ENCODE results near the gene ERCC6L2. TPM values are rescaled to one million over a fixed set of nuclear protein-coding genes. Genes with fewer than 3 reads are reported as not detected.

ERCC6L2 gene
- total RNA-seq, 1 experiment from 2014 or later, result 39.2 TPM

DNA sequence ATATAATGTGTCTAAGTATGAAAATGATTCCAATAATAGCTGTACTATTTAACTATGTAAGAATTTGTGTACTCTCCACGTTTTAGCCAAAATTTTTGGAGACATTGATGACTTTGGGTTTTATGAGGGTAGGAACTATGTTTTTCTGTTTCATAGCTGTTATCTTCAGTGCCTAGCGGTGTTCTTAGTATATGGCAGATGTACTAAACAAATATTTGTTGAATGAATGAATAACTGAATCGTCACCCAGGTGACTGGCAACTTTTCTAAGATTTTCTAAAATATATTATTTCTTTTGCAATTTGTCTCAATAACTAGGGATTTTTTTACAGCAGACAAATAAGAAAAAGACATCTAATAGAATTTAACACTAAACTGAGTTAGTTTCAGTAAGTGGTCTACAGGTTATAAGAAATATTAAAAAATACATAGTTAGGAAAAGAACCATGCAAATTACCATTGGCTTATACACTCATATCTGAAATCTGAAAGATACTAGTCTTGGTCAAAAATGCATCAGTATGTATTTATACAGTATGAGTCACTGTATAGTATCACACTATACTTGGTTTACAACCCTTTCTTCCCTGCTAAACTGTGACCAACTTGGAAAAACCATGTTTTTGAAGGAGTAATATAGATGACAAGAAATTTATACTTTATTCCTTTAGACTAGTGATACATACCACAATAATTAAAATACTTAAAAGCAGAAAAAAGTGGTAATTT, 10.5 kb upstream of the ERCC6L2 start:
- Histone ChIP-seq H3K27me3 (ENCODE audit: insufficient read depth, low read length) (no peaks in the 10 kb centered on the region), H3K79me2 (ENCODE audit: insufficient read depth, low read length) (no peaks in the 10 kb centered on the region), H4K20me1 (ENCODE audit: insufficient read depth) (no peaks in the 10 kb centered on the region), H3K27ac (ENCODE audit: low read depth, low read length) (no peak overlapping the region), H3K4me2 (ENCODE audit: low read length) (no peak overlapping the region), H3K9ac (ENCODE audit: low read length) (no peak overlapping the region), H3K4me3 (replicated peaks in 1 of 2; ENCODE audit: low read depth in 1 of 2, low read length in 2 of 2) (no peak overlapping the region), H3K9me2 (ENCODE audit: insufficient read depth) (no peaks in the 10 kb centered on the region), H2AFZ (ENCODE audit: low read depth, low read length, poor library complexity, severe bottlenecking) (no peak overlapping the region), H3K36me3 (ENCODE audit: control insufficient read depth in 1 of 2, insufficient read depth in 2 of 2, low read length in 2 of 2) (no peaks in the 10 kb centered on the region), H3K9me3 (ENCODE audit: control insufficient read depth in 1 of 2, insufficient read depth in 1 of 2, low read depth in 1 of 2, low read length in 2 of 2) (no peaks in the 10 kb centered on the region; a peak in 1 of 4 replicates), H3K4me1 (ENCODE audit: control insufficient read depth in 1 of 2, insufficient read depth in 2 of 2, low read length in 2 of 2) (no peaks in the 10 kb centered on the region)
- POLR2A ChIA-PET, result no interaction called here
- no TSS peak for BruUV-seq (replicated peaks)
- ATAC-seq, result no peak
- no peak for TF ChIP-seq POLR2AphosphoS5 (IDR thresholded peaks at IDR 0.05; ENCODE audit: low read depth, low read length)
- no peak for TF ChIP-seq EGR1 (IDR thresholded peaks at IDR 0.05; ENCODE audit: low read depth)
- no peak for TF ChIP-seq YY1 (IDR thresholded peaks at IDR 0.05; ENCODE audit: extremely low read depth, insufficient replicate concordance, low read depth, low read length)
- no peak for TF ChIP-seq ZFX (IDR thresholded peaks at IDR 0.05)
- TF ChIP-seq, protein P1, sequence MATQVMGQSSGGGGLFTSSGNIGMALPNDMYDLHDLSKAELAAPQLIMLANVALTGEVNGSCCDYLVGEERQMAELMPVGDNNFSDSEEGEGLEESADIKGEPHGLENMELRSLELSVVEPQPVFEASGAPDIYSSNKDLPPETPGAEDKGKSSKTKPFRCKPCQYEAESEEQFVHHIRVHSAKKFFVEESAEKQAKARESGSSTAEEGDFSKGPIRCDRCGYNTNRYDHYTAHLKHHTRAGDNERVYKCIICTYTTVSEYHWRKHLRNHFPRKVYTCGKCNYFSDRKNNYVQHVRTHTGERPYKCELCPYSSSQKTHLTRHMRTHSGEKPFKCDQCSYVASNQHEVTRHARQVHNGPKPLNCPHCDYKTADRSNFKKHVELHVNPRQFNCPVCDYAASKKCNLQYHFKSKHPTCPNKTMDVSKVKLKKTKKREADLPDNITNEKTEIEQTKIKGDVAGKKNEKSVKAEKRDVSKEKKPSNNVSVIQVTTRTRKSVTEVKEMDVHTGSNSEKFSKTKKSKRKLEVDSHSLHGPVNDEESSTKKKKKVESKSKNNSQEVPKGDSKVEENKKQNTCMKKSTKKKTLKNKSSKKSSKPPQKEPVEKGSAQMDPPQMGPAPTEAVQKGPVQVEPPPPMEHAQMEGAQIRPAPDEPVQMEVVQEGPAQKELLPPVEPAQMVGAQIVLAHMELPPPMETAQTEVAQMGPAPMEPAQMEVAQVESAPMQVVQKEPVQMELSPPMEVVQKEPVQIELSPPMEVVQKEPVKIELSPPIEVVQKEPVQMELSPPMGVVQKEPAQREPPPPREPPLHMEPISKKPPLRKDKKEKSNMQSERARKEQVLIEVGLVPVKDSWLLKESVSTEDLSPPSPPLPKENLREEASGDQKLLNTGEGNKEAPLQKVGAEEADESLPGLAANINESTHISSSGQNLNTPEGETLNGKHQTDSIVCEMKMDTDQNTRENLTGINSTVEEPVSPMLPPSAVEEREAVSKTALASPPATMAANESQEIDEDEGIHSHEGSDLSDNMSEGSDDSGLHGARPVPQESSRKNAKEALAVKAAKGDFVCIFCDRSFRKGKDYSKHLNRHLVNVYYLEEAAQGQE (IDR thresholded peaks at IDR 0.05; ENCODE audit: low read depth), result no peak
- TF ChIP-seq, protein P2, sequence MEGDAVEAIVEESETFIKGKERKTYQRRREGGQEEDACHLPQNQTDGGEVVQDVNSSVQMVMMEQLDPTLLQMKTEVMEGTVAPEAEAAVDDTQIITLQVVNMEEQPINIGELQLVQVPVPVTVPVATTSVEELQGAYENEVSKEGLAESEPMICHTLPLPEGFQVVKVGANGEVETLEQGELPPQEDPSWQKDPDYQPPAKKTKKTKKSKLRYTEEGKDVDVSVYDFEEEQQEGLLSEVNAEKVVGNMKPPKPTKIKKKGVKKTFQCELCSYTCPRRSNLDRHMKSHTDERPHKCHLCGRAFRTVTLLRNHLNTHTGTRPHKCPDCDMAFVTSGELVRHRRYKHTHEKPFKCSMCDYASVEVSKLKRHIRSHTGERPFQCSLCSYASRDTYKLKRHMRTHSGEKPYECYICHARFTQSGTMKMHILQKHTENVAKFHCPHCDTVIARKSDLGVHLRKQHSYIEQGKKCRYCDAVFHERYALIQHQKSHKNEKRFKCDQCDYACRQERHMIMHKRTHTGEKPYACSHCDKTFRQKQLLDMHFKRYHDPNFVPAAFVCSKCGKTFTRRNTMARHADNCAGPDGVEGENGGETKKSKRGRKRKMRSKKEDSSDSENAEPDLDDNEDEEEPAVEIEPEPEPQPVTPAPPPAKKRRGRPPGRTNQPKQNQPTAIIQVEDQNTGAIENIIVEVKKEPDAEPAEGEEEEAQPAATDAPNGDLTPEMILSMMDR (IDR thresholded peaks at IDR 0.05 in 2 of 3, conservative IDR thresholded peaks at IDR 0.05 in 1 of 3; ENCODE audit: borderline replicate concordance in 1 of 3, insufficient read depth in 1 of 3, low read depth in 2 of 3, low read length in 2 of 3), result no peak
- no peak for TF ChIP-seq EZH2 (IDR thresholded peaks at IDR 0.05)
- no peak for TF ChIP-seq SP1 (IDR thresholded peaks at IDR 0.05; ENCODE audit: low read depth)
- TF ChIP-seq, protein P3, sequence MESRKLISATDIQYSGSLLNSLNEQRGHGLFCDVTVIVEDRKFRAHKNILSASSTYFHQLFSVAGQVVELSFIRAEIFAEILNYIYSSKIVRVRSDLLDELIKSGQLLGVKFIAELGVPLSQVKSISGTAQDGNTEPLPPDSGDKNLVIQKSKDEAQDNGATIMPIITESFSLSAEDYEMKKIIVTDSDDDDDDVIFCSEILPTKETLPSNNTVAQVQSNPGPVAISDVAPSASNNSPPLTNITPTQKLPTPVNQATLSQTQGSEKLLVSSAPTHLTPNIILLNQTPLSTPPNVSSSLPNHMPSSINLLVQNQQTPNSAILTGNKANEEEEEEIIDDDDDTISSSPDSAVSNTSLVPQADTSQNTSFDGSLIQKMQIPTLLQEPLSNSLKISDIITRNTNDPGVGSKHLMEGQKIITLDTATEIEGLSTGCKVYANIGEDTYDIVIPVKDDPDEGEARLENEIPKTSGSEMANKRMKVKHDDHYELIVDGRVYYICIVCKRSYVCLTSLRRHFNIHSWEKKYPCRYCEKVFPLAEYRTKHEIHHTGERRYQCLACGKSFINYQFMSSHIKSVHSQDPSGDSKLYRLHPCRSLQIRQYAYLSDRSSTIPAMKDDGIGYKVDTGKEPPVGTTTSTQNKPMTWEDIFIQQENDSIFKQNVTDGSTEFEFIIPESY (IDR thresholded peaks at IDR 0.05; ENCODE audit: extremely low read depth, insufficient replicate concordance, low read length), result no peak
- TF ChIP-seq CBX3 (IDR thresholded peaks at IDR 0.05; ENCODE audit: low read depth), result no peak
- TF ChIP-seq, protein P4, sequence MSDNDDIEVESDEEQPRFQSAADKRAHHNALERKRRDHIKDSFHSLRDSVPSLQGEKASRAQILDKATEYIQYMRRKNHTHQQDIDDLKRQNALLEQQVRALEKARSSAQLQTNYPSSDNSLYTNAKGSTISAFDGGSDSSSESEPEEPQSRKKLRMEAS (IDR thresholded peaks at IDR 0.05), result no peak
- TF ChIP-seq RAD21 (IDR thresholded peaks at IDR 0.05; ENCODE audit: low read depth), result no peak
- no peak for TF ChIP-seq SRF (IDR thresholded peaks at IDR 0.05; ENCODE audit: low read depth)
- no peak for TF ChIP-seq EZH2phosphoT487 (IDR thresholded peaks at IDR 0.05; ENCODE audit: borderline replicate concordance)
- TF ChIP-seq TCF7L2 (IDR thresholded peaks at IDR 0.05; ENCODE audit: borderline replicate concordance, extremely low read depth, insufficient read depth, insufficient read length), result no peak
- TF ChIP-seq, protein P5, sequence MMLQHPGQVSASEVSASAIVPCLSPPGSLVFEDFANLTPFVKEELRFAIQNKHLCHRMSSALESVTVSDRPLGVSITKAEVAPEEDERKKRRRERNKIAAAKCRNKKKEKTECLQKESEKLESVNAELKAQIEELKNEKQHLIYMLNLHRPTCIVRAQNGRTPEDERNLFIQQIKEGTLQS (IDR thresholded peaks at IDR 0.05), result no peak
- TF ChIP-seq FOSL1 (IDR thresholded peaks at IDR 0.05; ENCODE audit: low read depth), result no peak
- no peak for TF ChIP-seq JUND (IDR thresholded peaks at IDR 0.05)
- no peak for DNase-seq (ENCODE audit: low read depth, low spot score)
- RAD21 ChIA-PET (ENCODE audit: low non-redundant PET in 1 of 2, low total read pairs in 2 of 2, uncharacterized antibody in 2 of 2, unreplicated experiment in 2 of 2), result no interaction called here
- intact Hi-C loops (cut with micrococcal nuclease), result no loop called here
- CTCF ChIA-PET, result no interaction called here
